Panc1 (cell line): ENCODE results near the gene GRIA3. TPM values are rescaled to one million over a fixed set of nuclear protein-coding genes. Genes with fewer than 3 reads are reported as not detected.

Experiments
- ATAC-seq: fragments of 200-7000 bp; cut with Tn5 transposase; 2 replicates; pipeline ENCODE4 v1.9.1; 2020; ENCODE audit warnings: mild to moderate bottlenecking, moderate library complexity
- BruUV-seq: library from RNA; stranded (reverse); fragments of 400-500 nt; replicated peaks from 2 replicates; lab custom pipeline; 2021; lab: Mats Ljungman, UMichigan
- CTCF ChIA-PET: fragments of 300-600 bp; sonication (Branson Sonifier 250); formaldehyde crosslinking; loops from one replicate; lab custom pipeline; 2022; ENCODE audit warnings: antibody characterized with exemption; lab: Charles Lee
- POLR2A ChIA-PET: fragments of 300-600 bp; sonication (Branson Sonifier 250); formaldehyde crosslinking; loops from one replicate; lab custom pipeline; 2022; ENCODE audit warnings: antibody characterized with exemption; lab: Charles Lee
- DNase-seq: peaks from one replicate; pipeline ENCODE4 v3.0.0-alpha.2; 2010; ENCODE audit warnings: low read depth, low spot score
- H3K27ac ChIP-seq: 2 replicates; pipeline ENCODE4 v1.5.1; 2011; ENCODE audit warnings: mild to moderate bottlenecking, low read length, inconsistent platforms
- H3K27me3 ChIP-seq: fragments of 200-500 bp; sonication (Bioruptor generic); 2 replicates; pipeline ENCODE4 v1.6.0; 2014; ENCODE audit warnings: low read length, inconsistent platforms; ENCODE audit not compliant: control insufficient read depth, insufficient read depth
- H3K36me3 ChIP-seq: fragments of 200-500 bp; sonication (Bioruptor generic); 2 replicates; pipeline ENCODE4 v1.5.1; 2014; ENCODE audit warnings: inconsistent platforms, mild to moderate bottlenecking, low read length, moderate library complexity; ENCODE audit not compliant: control insufficient read depth, insufficient read depth
- H3K4me1 ChIP-seq: 2 replicates; pipeline ENCODE4 v1.5.1; 2011; ENCODE audit warnings: inconsistent platforms, mild to moderate bottlenecking, low read length, moderate library complexity; ENCODE audit not compliant: control insufficient read depth, insufficient read depth
- H3K4me3 ChIP-seq, 2 experiments: 2 replicates each; pipeline ENCODE4 v1.5.1; 2011 to 2012; ENCODE audit warnings: low read depth in 2 of 2, low read length in 2 of 2, mild to moderate bottlenecking in 2 of 2, inconsistent platforms in 1 of 2, moderate library complexity in 1 of 2
- H3K9me3 ChIP-seq: fragments of 200-500 bp; sonication (Bioruptor generic); 2 replicates; pipeline ENCODE4 v1.5.1; 2014; ENCODE audit warnings: low read depth, mild to moderate bottlenecking, inconsistent platforms, low read length, moderate library complexity; ENCODE audit not compliant: control insufficient read depth, insufficient read depth
- POLR2AphosphoS5 ChIP-seq: IDR thresholded peaks from 2 replicates; pipeline ENCODE4 v1.6.1; 2012; ENCODE audit warnings: mild to moderate bottlenecking, low read depth, low read length, moderate library complexity
- SIN3A ChIP-seq: IDR thresholded peaks from 2 replicates; pipeline ENCODE4 v1.6.1; 2012; ENCODE audit warnings: low read depth, mild to moderate bottlenecking, low read length, moderate library complexity, borderline replicate concordance; ENCODE audit not compliant: insufficient read depth
- TCF7L2 ChIP-seq: IDR thresholded peaks from 2 replicates; pipeline ENCODE4 v1.6.1; 2011; ENCODE audit warnings: mild to moderate bottlenecking, low read depth, low read length, inconsistent platforms
- in situ Hi-C: cut with HindIII; loops from 2 replicates; pipeline ENCODE4 v1.10.0; 2016; ENCODE audit warnings: low sequenced_read_pairs, low pct_unique_long_range_greater_than_20kb
- intact Hi-C: fragments of 100-400 bp; cut with micrococcal nuclease; formaldehyde crosslinking; loops from one replicate; pipeline ENCODE4 v1.10.0; 2022; ENCODE audit not compliant: unreplicated experiment
- total RNA-seq: library from RNA; stranded (reverse); gene quantifications from one replicate; pipeline ENCODE4 v1.2.1, GENCODE V29; 2021; ENCODE audit not compliant: unreplicated experiment
- TF ChIP-seq, protein P1 (sequence below), 2 experiments: IDR thresholded peaks; 2 replicates each; pipeline ENCODE4 v1.6.1; 2011 to 2012; ENCODE audit warnings: low read depth in 2 of 2, control low read depth in 1 of 2, low read length in 1 of 2, mild to moderate bottlenecking in 1 of 2, moderate library complexity in 1 of 2; ENCODE audit not compliant: insufficient read depth in 1 of 2
- TF ChIP-seq, protein P2 (sequence below): fragments of 450-650 bp; IDR thresholded peaks from 2 replicates; pipeline ENCODE4 v1.5.1; 2017; ENCODE audit warnings: mild to moderate bottlenecking

Gene GRIA3
- total RNA-seq, 1 experiment from 2014 or later: not detected

DNA sequence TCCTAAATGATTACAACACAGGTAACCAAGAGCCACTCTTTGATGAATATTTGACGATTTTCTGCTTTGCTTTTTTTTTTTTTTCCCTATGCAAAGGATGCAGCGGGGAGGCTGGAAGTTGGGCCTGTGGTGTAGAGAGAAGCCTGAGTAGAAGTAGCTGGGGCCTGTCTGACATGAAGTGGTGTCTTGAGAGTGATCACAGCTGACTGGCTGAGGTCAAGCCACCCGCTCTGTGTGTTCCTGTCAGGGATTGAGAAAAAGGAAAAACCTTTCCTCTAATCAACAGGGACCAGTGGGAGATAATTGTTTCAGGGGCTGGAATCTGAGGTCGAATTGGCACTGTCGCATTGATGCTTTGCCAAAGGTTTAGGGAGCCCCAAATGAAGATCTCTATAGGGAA is 258.7 kb downstream of the GRIA3 start:
- no peak for DNase-seq
- Histone ChIP-seq H3K9me3 (no peaks in the 10 kb centered on the region), H3K4me3 (no peak overlapping the region), H3K36me3 (no peaks in the 10 kb centered on the region), H3K27me3 (no peaks in the 10 kb centered on the region), H3K4me1 (no peaks in the 10 kb centered on the region), H3K27ac (no peak overlapping the region)
- CTCF ChIA-PET: no interaction called here
- no TSS peak for BruUV-seq
- TF ChIP-seq TCF7L2 (no peak), SIN3A (no peak)
- TF ChIP-seq, protein P1, sequence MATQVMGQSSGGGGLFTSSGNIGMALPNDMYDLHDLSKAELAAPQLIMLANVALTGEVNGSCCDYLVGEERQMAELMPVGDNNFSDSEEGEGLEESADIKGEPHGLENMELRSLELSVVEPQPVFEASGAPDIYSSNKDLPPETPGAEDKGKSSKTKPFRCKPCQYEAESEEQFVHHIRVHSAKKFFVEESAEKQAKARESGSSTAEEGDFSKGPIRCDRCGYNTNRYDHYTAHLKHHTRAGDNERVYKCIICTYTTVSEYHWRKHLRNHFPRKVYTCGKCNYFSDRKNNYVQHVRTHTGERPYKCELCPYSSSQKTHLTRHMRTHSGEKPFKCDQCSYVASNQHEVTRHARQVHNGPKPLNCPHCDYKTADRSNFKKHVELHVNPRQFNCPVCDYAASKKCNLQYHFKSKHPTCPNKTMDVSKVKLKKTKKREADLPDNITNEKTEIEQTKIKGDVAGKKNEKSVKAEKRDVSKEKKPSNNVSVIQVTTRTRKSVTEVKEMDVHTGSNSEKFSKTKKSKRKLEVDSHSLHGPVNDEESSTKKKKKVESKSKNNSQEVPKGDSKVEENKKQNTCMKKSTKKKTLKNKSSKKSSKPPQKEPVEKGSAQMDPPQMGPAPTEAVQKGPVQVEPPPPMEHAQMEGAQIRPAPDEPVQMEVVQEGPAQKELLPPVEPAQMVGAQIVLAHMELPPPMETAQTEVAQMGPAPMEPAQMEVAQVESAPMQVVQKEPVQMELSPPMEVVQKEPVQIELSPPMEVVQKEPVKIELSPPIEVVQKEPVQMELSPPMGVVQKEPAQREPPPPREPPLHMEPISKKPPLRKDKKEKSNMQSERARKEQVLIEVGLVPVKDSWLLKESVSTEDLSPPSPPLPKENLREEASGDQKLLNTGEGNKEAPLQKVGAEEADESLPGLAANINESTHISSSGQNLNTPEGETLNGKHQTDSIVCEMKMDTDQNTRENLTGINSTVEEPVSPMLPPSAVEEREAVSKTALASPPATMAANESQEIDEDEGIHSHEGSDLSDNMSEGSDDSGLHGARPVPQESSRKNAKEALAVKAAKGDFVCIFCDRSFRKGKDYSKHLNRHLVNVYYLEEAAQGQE (IDR thresholded peaks at IDR 0.05; ENCODE audit: insufficient read depth in 1 of 2, low read depth in 2 of 2, low read length in 1 of 2): no peak
- TF ChIP-seq, protein P2, sequence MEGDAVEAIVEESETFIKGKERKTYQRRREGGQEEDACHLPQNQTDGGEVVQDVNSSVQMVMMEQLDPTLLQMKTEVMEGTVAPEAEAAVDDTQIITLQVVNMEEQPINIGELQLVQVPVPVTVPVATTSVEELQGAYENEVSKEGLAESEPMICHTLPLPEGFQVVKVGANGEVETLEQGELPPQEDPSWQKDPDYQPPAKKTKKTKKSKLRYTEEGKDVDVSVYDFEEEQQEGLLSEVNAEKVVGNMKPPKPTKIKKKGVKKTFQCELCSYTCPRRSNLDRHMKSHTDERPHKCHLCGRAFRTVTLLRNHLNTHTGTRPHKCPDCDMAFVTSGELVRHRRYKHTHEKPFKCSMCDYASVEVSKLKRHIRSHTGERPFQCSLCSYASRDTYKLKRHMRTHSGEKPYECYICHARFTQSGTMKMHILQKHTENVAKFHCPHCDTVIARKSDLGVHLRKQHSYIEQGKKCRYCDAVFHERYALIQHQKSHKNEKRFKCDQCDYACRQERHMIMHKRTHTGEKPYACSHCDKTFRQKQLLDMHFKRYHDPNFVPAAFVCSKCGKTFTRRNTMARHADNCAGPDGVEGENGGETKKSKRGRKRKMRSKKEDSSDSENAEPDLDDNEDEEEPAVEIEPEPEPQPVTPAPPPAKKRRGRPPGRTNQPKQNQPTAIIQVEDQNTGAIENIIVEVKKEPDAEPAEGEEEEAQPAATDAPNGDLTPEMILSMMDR: no peak
- intact Hi-C loops (no loop called here), in situ Hi-C loops (no loop called here)
- POLR2A ChIA-PET: no interaction called here
- no peak for ATAC-seq

DNA sequence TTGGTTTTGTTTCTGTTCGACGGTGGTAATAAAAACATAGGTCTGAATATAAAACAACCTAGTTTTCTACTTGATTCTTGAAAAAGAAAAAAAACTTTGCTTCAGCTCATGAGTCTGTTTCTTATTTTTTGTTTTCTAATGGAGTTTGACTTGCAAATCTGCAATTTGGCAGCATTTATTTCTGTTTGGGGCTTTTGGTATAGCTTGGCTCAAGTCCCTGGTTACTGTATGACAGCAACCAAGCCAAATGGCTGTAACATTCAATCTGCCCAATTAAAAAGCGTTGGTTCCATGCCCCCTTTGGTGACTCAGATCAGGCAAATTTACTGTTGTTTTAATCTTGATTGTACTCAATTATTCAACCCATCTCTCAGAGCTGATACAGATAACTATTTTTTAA is 263.4 kb downstream of the GRIA3 start:
- ATAC-seq: no peak
- no peak for TF ChIP-seq SIN3A
- TF ChIP-seq POLR2AphosphoS5: no peak
- ChIA-PET CTCF (no interaction called here), POLR2A (no interaction called here)
- intact Hi-C loops (no loop called here), in situ Hi-C loops (no loop called here)
- no peak for DNase-seq
- Histone ChIP-seq H3K4me1 (no peaks in the 10 kb centered on the region), H3K4me3 (no peak overlapping the region), H3K27me3 (no peaks in the 10 kb centered on the region), H3K9me3 (no peaks in the 10 kb centered on the region), H3K36me3 (no peaks in the 10 kb centered on the region), H3K27ac (no peak overlapping the region)
- BruUV-seq: no TSS peak

DNA sequence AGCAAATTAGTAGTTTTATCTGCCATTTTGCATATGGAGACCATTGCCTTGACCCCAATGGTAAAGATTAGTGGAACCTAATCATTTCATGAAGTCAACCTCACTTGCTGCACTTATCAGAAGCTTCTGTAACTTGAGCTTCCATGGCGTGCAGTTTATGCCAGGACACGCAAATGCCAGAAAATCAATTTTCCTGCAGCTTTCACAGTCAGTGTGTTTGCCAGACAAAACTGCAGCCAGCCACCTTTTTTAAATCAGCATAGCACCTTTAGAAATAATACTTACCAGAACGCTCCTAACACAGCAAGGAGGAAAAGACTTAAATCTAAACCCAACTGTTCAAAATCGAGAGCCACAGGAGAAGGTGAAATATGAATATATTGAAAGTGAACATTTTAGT is 265.3 kb downstream of the GRIA3 start:
- ChIA-PET CTCF (no interaction called here), POLR2A (no interaction called here)
- DNase-seq: no peak
- H3K4me1 ChIP-seq: no peaks in the 10 kb centered on the region
- H3K27ac ChIP-seq: no peak overlapping the region
- no peaks in the 10 kb centered on the region for H3K36me3 ChIP-seq
- no peak overlapping the region for H3K4me3 ChIP-seq
- intact Hi-C loops (no loop called here), in situ Hi-C loops (no loop called here)
- no peak for TF ChIP-seq TCF7L2
- no peak for TF ChIP-seq POLR2AphosphoS5
- TF ChIP-seq, protein P1 (IDR thresholded peaks at IDR 0.05; ENCODE audit: insufficient read depth in 1 of 2, low read depth in 2 of 2, low read length in 1 of 2): no peak
- no peak for TF ChIP-seq SIN3A
- TF ChIP-seq, protein P2: no peak
- no peaks in the 10 kb centered on the region for H3K9me3 ChIP-seq
- H3K27me3 ChIP-seq: no peaks in the 10 kb centered on the region
- no peak for ATAC-seq
- no TSS peak for BruUV-seq
